ENCODE measurements around the gene GLB1L2. TPM values are rescaled to one million over a fixed set of nuclear protein-coding genes. Genes with fewer than 3 reads are reported as not detected.

GLB1L2 gene
- total and polyA plus RNA-seq, 7 donors: 4.2 to 108 (median 30.8) TPM

DNA sequence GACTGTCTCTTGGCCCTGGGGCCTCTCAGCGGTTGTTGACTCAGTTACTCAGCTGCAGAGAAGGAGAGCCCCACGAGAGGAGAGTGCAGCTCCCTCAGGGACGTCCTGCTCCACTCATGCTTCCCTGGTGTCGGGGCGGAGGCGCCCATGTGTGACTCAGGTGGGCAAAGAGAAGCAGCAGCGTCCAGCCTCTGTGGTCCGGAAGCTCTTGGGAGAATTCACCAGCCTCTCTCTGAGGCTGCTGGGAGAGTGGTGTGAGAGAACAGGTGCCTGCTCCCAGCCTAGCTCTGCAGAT is 25.7 kb downstream of the GLB1L2 start:
- Histone ChIP-seq H3K9me3 (no peaks in the 10 kb centered on the region), H3K4me3 (no peak overlapping the region), H3K27me3 (no peaks in the 10 kb centered on the region), H3K36me3 (peaks cover 0 to 41% (median 6%) of the 10 kb centered on the region in 4 donors), H3K27ac (peak overlapping the region in 1 of 4 donors; percentile 80), H3K4me1 (peaks cover 3 to 44% (median 8%) of the 10 kb centered on the region in 4 donors)
- 89 to 92% methylated on average over 8 of the region's 8 CpGs for WGBS, 2 donors
- intact Hi-C loops (cut with DNase I): no loop called here
- TF ChIP-seq POLR2A (IDR thresholded peaks at IDR 0.05) (no peak), EP300 (IDR thresholded peaks at IDR 0.05) (no peak), POLR2AphosphoS5 (IDR thresholded peaks at IDR 0.05) (no peak)
- TF ChIP-seq, protein P1, sequence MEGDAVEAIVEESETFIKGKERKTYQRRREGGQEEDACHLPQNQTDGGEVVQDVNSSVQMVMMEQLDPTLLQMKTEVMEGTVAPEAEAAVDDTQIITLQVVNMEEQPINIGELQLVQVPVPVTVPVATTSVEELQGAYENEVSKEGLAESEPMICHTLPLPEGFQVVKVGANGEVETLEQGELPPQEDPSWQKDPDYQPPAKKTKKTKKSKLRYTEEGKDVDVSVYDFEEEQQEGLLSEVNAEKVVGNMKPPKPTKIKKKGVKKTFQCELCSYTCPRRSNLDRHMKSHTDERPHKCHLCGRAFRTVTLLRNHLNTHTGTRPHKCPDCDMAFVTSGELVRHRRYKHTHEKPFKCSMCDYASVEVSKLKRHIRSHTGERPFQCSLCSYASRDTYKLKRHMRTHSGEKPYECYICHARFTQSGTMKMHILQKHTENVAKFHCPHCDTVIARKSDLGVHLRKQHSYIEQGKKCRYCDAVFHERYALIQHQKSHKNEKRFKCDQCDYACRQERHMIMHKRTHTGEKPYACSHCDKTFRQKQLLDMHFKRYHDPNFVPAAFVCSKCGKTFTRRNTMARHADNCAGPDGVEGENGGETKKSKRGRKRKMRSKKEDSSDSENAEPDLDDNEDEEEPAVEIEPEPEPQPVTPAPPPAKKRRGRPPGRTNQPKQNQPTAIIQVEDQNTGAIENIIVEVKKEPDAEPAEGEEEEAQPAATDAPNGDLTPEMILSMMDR (IDR thresholded peaks at IDR 0.05): no peak
- peak; percentile 47 for DNase-seq

DNA sequence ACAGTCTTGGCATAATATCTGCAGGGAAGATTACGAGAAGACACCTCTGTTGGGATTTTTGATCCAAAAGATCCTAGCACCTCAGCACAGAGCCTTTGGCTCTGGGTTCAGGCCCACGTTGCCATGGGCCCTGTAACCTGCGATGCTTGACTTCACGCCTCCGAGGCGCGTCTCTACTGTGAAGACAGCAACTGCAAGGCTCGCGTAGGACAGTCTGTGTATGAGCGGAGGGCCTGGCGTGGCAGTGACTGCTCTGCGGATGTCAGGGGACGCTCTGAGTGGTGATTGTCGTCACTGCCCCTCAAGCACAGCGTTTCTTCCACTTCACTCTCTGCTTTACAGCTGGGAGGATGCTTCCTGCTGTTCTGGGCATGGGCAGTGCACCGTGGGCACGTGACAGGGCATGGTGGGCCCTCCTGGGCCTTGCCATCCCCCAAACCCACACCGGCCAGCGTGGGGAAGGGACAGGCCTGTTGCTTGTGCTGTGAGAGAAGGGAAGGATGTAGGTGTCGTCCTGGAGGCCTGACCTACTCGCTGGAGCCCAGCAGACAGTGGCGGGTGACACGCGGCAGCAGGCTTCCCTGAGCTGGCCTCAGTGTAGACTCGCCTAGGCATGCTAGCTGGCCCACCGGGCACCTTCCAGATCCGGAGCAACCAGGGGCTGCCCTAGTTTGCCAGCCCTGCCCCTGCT is 26.5 kb downstream of the GLB1L2 start:
- no peaks in the 10 kb centered on the region for H3K27me3 ChIP-seq
- H3K27ac ChIP-seq: no peak overlapping the region
- 90 to 94% methylated on average over 27 of the region's 27 CpGs for whole genome bisulfite sequencing, 2 donors
- no peak overlapping the region for H3K4me3 ChIP-seq
- H3K4me1 ChIP-seq: peaks cover 3 to 44% (median 8%) of the 10 kb centered on the region in 4 donors
- peak; percentile 42 for DNase-seq
- peaks cover 0 to 37% (median 6%) of the 10 kb centered on the region in 4 donors for H3K36me3 ChIP-seq
- H3K9me3 ChIP-seq: no peaks in the 10 kb centered on the region
- intact Hi-C loops (cut with DNase I): no loop called here
- TF ChIP-seq EP300 (IDR thresholded peaks at IDR 0.05) (no peak), POLR2AphosphoS5 (IDR thresholded peaks at IDR 0.05) (no peak), POLR2A (IDR thresholded peaks at IDR 0.05) (no peak)
- TF ChIP-seq, protein P1 (IDR thresholded peaks at IDR 0.05): no peak

DNA sequence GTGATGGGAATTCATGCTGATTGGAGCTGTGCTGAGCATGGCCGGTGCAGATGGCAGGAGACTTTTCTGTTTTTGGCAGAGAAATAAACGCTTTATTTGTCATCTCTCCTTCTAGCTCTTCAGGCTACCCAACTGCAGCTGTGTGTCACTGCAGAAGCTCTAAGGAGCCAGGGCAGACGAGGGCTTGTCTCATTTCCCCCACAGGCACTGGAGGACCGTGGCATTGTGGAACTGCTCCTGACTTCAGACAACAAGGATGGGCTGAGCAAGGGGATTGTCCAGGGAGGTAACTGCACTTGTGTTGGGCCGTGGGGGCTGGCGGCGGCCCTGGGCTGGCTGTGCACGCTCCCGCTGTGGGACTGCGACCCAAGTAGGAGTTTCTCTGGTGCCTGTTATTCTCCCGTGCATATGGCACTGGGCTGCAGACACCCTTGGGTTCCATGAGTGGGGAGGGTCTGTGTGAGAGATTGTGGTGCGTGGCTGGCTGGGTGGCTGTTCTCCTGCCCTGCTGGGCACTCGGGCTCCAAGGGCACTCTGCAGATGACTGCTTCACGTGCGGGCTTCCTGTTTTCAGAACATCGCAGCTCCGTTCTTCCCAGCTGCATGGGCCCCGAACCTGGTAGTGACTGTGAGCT is 27.2 kb downstream of the GLB1L2 start:
- TF ChIP-seq POLR2AphosphoS5 (IDR thresholded peaks at IDR 0.05) (no peak), EP300 (IDR thresholded peaks at IDR 0.05) (no peak), POLR2A (IDR thresholded peaks at IDR 0.05) (no peak)
- TF ChIP-seq, protein P1 (IDR thresholded peaks at IDR 0.05): no peak
- Histone ChIP-seq H3K36me3 (peaks cover 0 to 37% (median 6%) of the 10 kb centered on the region in 4 donors), H3K4me3 (no peak overlapping the region), H3K9me3 (no peaks in the 10 kb centered on the region), H3K27me3 (no peaks in the 10 kb centered on the region), H3K4me1 (peaks cover 3 to 44% (median 8%) of the 10 kb centered on the region in 4 donors), H3K27ac (no peak overlapping the region)
- WGBS, 2 donors: 93% methylated on average over 18 of the region's 18 CpGs
- DNase-seq: peak; percentile 51
- intact Hi-C loops (cut with DNase I): no loop called here

DNA sequence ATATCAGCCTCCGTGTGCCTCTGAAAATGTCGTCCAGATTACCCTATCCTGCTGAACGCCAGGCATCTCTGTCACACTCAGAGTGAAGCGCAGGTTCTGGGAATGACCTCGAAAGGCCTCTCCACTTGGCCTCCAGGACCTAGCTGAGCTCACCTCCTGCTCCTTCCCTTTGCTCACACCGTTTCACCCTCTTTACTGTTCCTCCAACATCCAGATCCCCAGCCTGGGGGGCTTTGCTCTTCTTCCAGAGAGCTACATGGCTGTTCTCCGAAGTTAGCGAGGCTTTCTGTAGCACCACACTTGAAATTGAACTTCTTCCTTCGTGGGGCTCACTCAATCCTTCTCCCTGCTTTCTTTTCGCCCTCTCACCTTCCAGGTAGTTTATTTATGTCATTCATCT is 27.9 kb downstream of the GLB1L2 start:
- DNase-seq: peak; percentile 43
- Histone ChIP-seq H3K27ac (no peak overlapping the region), H3K36me3 (peaks cover 0 to 43% (median 6%) of the 10 kb centered on the region in 4 donors), H3K4me1 (peaks cover 0 to 38% (median 8%) of the 10 kb centered on the region in 4 donors), H3K27me3 (no peaks in the 10 kb centered on the region), H3K4me3 (no peak overlapping the region), H3K9me3 (no peaks in the 10 kb centered on the region)
- WGBS, 2 donors: 91 to 92% methylated on average over 10 of the region's 10 CpGs
- intact Hi-C loops (cut with DNase I): no loop called here
- TF ChIP-seq, protein P1 (IDR thresholded peaks at IDR 0.05): no peak
- TF ChIP-seq POLR2A (IDR thresholded peaks at IDR 0.05) (no peak), EP300 (IDR thresholded peaks at IDR 0.05) (no peak), POLR2AphosphoS5 (IDR thresholded peaks at IDR 0.05) (no peak)

Measured in sigmoid colon (tissue), 7 donors.